Measurements from ENCODE around the gene ARHGAP1. TPM values are rescaled to one million over a fixed set of nuclear protein-coding genes. Genes with fewer than 3 reads are reported as not detected.

ARHGAP1 gene
- total and polyA plus RNA-seq, 2 of the 4 experiments (the other 2 are of a cell fraction) = 46.6 to 78.8 TPM

GRCh38 chr11:46680164-46680760, 20.2 kb downstream of the ARHGAP1 start:
- no peak overlapping the region for H3K27ac ChIP-seq (ENCODE audit: insufficient read depth, low read length)
- H3K14ac ChIP-seq (replicated peaks; ENCODE audit: low read depth, low read length) = no peak overlapping the region
- no peak overlapping the region for H2BK15ac ChIP-seq (ENCODE audit: low read depth, low read length)
- 89% methylated on average over 5 of the region's 21 CpGs; no CpG with 5 or more reads in 1 of the 2 experiments for WGBS, 2 experiments (ENCODE audit: extremely low coverage in 2 of 2, insufficient read length in 1 of 2)
- H2BK20ac ChIP-seq (ENCODE audit: low read depth, low read length) = no peak overlapping the region
- H4K91ac ChIP-seq (ENCODE audit: insufficient read depth, low read depth, low read length) = no peak overlapping the region
- no peak overlapping the region for H3K23ac ChIP-seq (ENCODE audit: low read depth, low read length)
- no peak overlapping the region for H4K8ac ChIP-seq (ENCODE audit: low read depth in 2 of 2, low read length in 2 of 2)
- H2BK5ac ChIP-seq (ENCODE audit: low read depth, low read length, poor library complexity, severe bottlenecking) = no peak overlapping the region
- peaks cover 8% of the 10 kb centered on the region; the same call in 1 of the 2 replicates for H4K20me1 ChIP-seq (ENCODE audit: insufficient read depth, low read length)
- H3K36me3 ChIP-seq (ENCODE audit: control insufficient read depth, insufficient read depth, low read length) = peaks cover 58% of the 10 kb centered on the region
- no peak for ATAC-seq (ENCODE audit: low read depth)
- no peak for TF ChIP-seq POLR2A (IDR thresholded peaks at IDR 0.05; ENCODE audit: low read depth, low read length)
- TF ChIP-seq MAFK (IDR thresholded peaks at IDR 0.05; ENCODE audit: low read depth, low read length) = no peak
- TF ChIP-seq ELK1 (IDR thresholded peaks at IDR 0.05; ENCODE audit: borderline replicate concordance, low read depth, low read length) = no peak
- TF ChIP-seq FOS (IDR thresholded peaks at IDR 0.05; ENCODE audit: low read depth, low read length) = no peak
- no peak for TF ChIP-seq RFX5 (IDR thresholded peaks at IDR 0.05; ENCODE audit: low read depth, low read length)
- TF ChIP-seq RCOR1 (IDR thresholded peaks at IDR 0.05; ENCODE audit: insufficient replicate concordance, low read length) = no peak
- no peak for TF ChIP-seq NFE2L2 (IDR thresholded peaks at IDR 0.05; ENCODE audit: low read depth, low read length)
- no peak for TF ChIP-seq CTCF (conservative IDR thresholded peaks at IDR 0.05; ENCODE audit: low read depth, low read length)
- TF ChIP-seq SMC3 (IDR thresholded peaks at IDR 0.05; ENCODE audit: low read depth, low read length) = no peak
- no peak for TF ChIP-seq CHD1 (IDR thresholded peaks at IDR 0.05; ENCODE audit: low read depth, low read length)
- TF ChIP-seq USF2 (IDR thresholded peaks at IDR 0.05; ENCODE audit: low read depth, low read length) = no peak
- no peak for TF ChIP-seq BHLHE40 (IDR thresholded peaks at IDR 0.05; ENCODE audit: low read depth, low read length)
- TF ChIP-seq MAZ (IDR thresholded peaks at IDR 0.05; ENCODE audit: borderline replicate concordance, low read depth, low read length) = no peak
- TF ChIP-seq MXI1 (IDR thresholded peaks at IDR 0.05; ENCODE audit: borderline replicate concordance, low read depth, low read length) = no peak
- TF ChIP-seq CEBPB (IDR thresholded peaks at IDR 0.05; ENCODE audit: low read depth, low read length) = no peak
- no peak for TF ChIP-seq RAD21 (IDR thresholded peaks at IDR 0.05; ENCODE audit: low read length)
- no peaks in the 10 kb centered on the region for H3K27me3 ChIP-seq (ENCODE audit: control insufficient read depth, insufficient read depth, low read length)
- H3K9me3 ChIP-seq (ENCODE audit: control insufficient read depth, insufficient read depth, low read length) = no peaks in the 10 kb centered on the region
- ChIA-PET POLR2A (ENCODE audit: unreplicated experiment) (no interaction called here), CTCF (no interaction called here)
- no peak overlapping the region for H3K4me3 ChIP-seq (ENCODE audit: insufficient read depth, low read depth, low read length)
- no peak overlapping the region for H2AK5ac ChIP-seq (ENCODE audit: low read depth, low read length)
- H3K4me2 ChIP-seq (ENCODE audit: low read depth, low read length) = no peak overlapping the region
- intact Hi-C loops (cut with micrococcal nuclease) (loop anchor here (10.0 kb wide), 1 partner anchor 295 kb away; the partner anchor contains the start of gene MDK), dilution Hi-C loops (cut with HindIII; ENCODE audit: low sequenced_read_pairs, unreplicated experiment) (no loop called here), in situ Hi-C loops (cut with MboI; ENCODE audit: low sequenced_read_pairs) (no loop called here)
- no peak overlapping the region for H3K9ac ChIP-seq (ENCODE audit: low read depth, low read length)
- DNase-seq = no peak
- no peak overlapping the region for H3K18ac ChIP-seq (ENCODE audit: low read depth, low read length)
- H3K79me1 ChIP-seq (ENCODE audit: low read depth in 1 of 2, low read length in 2 of 2) = peaks cover 3 to 24% of the 10 kb centered on the region in 2 experiments; a peak in 3 of 4 replicates
- H2BK120ac ChIP-seq (ENCODE audit: low read depth, low read length) = no peak overlapping the region
- H2AFZ ChIP-seq (replicated peaks; ENCODE audit: low read length, poor library complexity) = no peak overlapping the region
- peaks cover 14% of the 10 kb centered on the region; the same call in 1 of the 2 replicates for H3K9me1 ChIP-seq (ENCODE audit: insufficient read depth, low read length)
- H3K56ac ChIP-seq (ENCODE audit: extremely low read depth, insufficient read depth, low read length) = no peak overlapping the region
- no peak overlapping the region for H4K5ac ChIP-seq (ENCODE audit: low read depth, low read length)
- peaks cover 9% of the 10 kb centered on the region for H3K4me1 ChIP-seq (ENCODE audit: control insufficient read depth, insufficient read depth, low read length)
- no peak overlapping the region for H2AK9ac ChIP-seq (replicated peaks; ENCODE audit: low read depth, low read length, poor library complexity)
- H3K4ac ChIP-seq (ENCODE audit: low read depth, low read length) = no peak overlapping the region
- no TSS peak for BruUV-seq (replicated peaks)
